Neural progenitor cell (in vitro differentiated cells): ENCODE results near the gene MGMT.
A peak's percentile ranks its signal among the peaks of the same experiment; 100 is the strongest.

Experiments used
- EZH2 ChIP-seq: fragments of 200-600 bp; sonication (generic); IDR thresholded peaks from 2 replicates; pipeline ENCODE4 v1.6.1; 2017; ENCODE audit warnings: antibody characterized with exemption, mild to moderate bottlenecking, moderate library complexity
- TF ChIP-seq, protein P1 (sequence below): fragments of 200-600 bp; sonication (generic); IDR thresholded peaks from 2 replicates; pipeline ENCODE4 v1.5.1; 2017; ENCODE audit warnings: antibody characterized with exemption, mild to moderate bottlenecking

DNA sequence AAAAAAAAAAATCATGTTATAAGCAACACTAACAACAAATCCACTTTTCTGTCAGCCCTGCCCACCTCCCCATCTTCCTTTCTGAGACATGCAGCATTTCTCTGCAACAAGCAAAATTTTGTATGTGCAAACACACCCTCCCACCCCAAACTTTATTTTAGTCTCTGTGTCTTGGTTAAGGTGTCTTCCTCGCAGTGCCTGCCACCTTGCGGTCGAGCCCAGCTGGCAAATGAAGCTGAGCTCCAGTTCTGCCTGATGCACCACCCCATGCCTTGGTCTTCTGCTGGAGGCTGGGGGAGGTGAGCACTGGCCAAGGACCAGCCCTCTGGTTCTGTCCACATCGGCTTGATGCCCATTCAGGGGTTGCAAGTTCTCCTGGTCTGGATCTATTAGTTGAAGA lies 206.3 kb downstream of the MGMT start:
- TF ChIP-seq, protein P1, sequence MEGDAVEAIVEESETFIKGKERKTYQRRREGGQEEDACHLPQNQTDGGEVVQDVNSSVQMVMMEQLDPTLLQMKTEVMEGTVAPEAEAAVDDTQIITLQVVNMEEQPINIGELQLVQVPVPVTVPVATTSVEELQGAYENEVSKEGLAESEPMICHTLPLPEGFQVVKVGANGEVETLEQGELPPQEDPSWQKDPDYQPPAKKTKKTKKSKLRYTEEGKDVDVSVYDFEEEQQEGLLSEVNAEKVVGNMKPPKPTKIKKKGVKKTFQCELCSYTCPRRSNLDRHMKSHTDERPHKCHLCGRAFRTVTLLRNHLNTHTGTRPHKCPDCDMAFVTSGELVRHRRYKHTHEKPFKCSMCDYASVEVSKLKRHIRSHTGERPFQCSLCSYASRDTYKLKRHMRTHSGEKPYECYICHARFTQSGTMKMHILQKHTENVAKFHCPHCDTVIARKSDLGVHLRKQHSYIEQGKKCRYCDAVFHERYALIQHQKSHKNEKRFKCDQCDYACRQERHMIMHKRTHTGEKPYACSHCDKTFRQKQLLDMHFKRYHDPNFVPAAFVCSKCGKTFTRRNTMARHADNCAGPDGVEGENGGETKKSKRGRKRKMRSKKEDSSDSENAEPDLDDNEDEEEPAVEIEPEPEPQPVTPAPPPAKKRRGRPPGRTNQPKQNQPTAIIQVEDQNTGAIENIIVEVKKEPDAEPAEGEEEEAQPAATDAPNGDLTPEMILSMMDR: peak; percentile 7
- no peak for TF ChIP-seq EZH2
